GM23338 (cell line): ENCODE results near the gene KRT37. TPM values are rescaled to one million over a fixed set of nuclear protein-coding genes. Genes with fewer than 3 reads are reported as not detected.

Source experiments
- ATAC-seq: fragments of 200-7000 bp; cut with Tn5 transposase; 3 replicates; pipeline ENCODE4 v1.9.1; 2020
- DNase-seq: peaks from one replicate; pipeline ENCODE4 v3.0.0-alpha.2; 2015; ENCODE audit warnings: low spot score
- H2AFZ ChIP-seq: fragments of 200-600 bp; sonication (generic); 2 replicates; pipeline ENCODE4 v1.8.0; 2016; ENCODE audit warnings: antibody characterized with exemption, mild to moderate bottlenecking, moderate library complexity
- H3F3A ChIP-seq: fragments of 200-600 bp; sonication (generic); replicated peaks from 2 replicates; pipeline ENCODE4 v1.8.0; 2017; ENCODE audit warnings: antibody characterized with exemption, mixed run types, low read depth
- H3K27ac ChIP-seq: fragments of 200-600 bp; sonication (generic); 2 replicates; pipeline ENCODE4 v1.6.1; 2016; ENCODE audit warnings: low read depth
- H3K27me3 ChIP-seq: fragments of 200-600 bp; sonication (generic); 2 replicates; pipeline ENCODE4 v1.8.0; 2016; ENCODE audit warnings: mild to moderate bottlenecking, mixed run types, moderate library complexity; ENCODE audit not compliant: insufficient read depth
- H3K36me3 ChIP-seq: fragments of 200-600 bp; sonication (generic); 2 replicates; pipeline ENCODE4 v1.8.0; 2016; ENCODE audit warnings: mild to moderate bottlenecking; ENCODE audit not compliant: insufficient read depth
- H3K4me1 ChIP-seq: fragments of 200-600 bp; sonication (generic); 2 replicates; pipeline ENCODE4 v1.8.0; 2016; ENCODE audit warnings: mild to moderate bottlenecking, moderate library complexity; ENCODE audit not compliant: insufficient read depth
- H3K4me2 ChIP-seq: fragments of 200-600 bp; sonication (generic); 2 replicates; pipeline ENCODE4 v1.7.1; 2017; ENCODE audit warnings: mixed run types
- H3K4me3 ChIP-seq: fragments of 200-600 bp; sonication (generic); 2 replicates; pipeline ENCODE4 v1.6.1; 2016; ENCODE audit warnings: mixed run types
- H3K79me2 ChIP-seq: fragments of 200-600 bp; sonication (generic); replicated peaks from 2 replicates; pipeline ENCODE4 v1.8.0; 2017; ENCODE audit warnings: mild to moderate bottlenecking; ENCODE audit not compliant: insufficient read depth
- H3K9me2 ChIP-seq: fragments of 200-600 bp; sonication (generic); 2 replicates; pipeline ENCODE4 v1.8.0; 2017; ENCODE audit not compliant: insufficient read depth
- H4K20me1 ChIP-seq: fragments of 200-600 bp; sonication (generic); replicated peaks from 2 replicates; pipeline ENCODE4 v1.8.0; 2017; ENCODE audit warnings: mild to moderate bottlenecking; ENCODE audit not compliant: insufficient read depth
- H3K27ac Mint-ChIP-seq: 2 replicates; pipeline ENCODE4 v1.8.0; 2020; ENCODE audit warnings: inconsistent platforms, mild to moderate bottlenecking, moderate library complexity, mixed read lengths
- H3K27me3 Mint-ChIP-seq: 3 replicates; pipeline ENCODE4 v1.8.0; 2022; ENCODE audit warnings: low read depth, mild to moderate bottlenecking, moderate library complexity, mixed read lengths, inconsistent platforms; ENCODE audit not compliant: insufficient read depth, poor library complexity
- H3K36me3 Mint-ChIP-seq: 3 replicates; pipeline ENCODE4 v1.8.0; 2021; ENCODE audit warnings: low read depth, mild to moderate bottlenecking, inconsistent platforms, moderate library complexity, mixed read lengths
- H3K4me1 Mint-ChIP-seq: 3 replicates; pipeline ENCODE4 v1.8.0; 2020; ENCODE audit warnings: mild to moderate bottlenecking, inconsistent platforms, mixed read lengths
- H3K4me3 Mint-ChIP-seq: 3 replicates; pipeline ENCODE4 v1.8.0; 2021; ENCODE audit warnings: moderate library complexity, mild to moderate bottlenecking, inconsistent platforms, mixed read lengths
- H3K9me3 Mint-ChIP-seq: 3 replicates; pipeline ENCODE4 v1.8.0; 2020; ENCODE audit warnings: moderate library complexity, mild to moderate bottlenecking, inconsistent platforms, mixed read lengths
- CREB1 ChIP-seq: fragments of 250-450 bp; sonication (Bioruptor Pico); IDR thresholded peaks from 2 replicates; pipeline ENCODE4 v1.5.0; 2020; ENCODE audit warnings: low read depth, mild to moderate bottlenecking, moderate library complexity
- CTCF ChIP-seq, 2 experiments: fragments of 200-600 bp in 1 of 2; sonication (generic) in 1 of 2; conservative IDR thresholded peaks; 2 replicates each; pipeline versions ENCODE4 v1.5.1 to v1.6.1; 2016 to 2017; ENCODE audit warnings: antibody characterized with exemption in 2 of 2, low read depth in 2 of 2, mild to moderate bottlenecking in 2 of 2, moderate library complexity in 1 of 2
- ETS1 ChIP-seq: IDR thresholded peaks from 2 replicates; pipeline ENCODE4 v1.6.1; 2016; ENCODE audit warnings: antibody characterized with exemption
- EZH2 ChIP-seq: fragments of 200-600 bp; sonication (generic); IDR thresholded peaks from one replicate; pipeline ENCODE4 v1.8.0; 2017; ENCODE audit warnings: antibody characterized with exemption, mild to moderate bottlenecking, low read depth; ENCODE audit not compliant: unreplicated experiment
- EZH2phosphoT487 ChIP-seq: fragments of 200-600 bp; sonication (generic); IDR thresholded peaks from one replicate; pipeline ENCODE4 v1.8.1; 2018; ENCODE audit warnings: antibody characterized with exemption; ENCODE audit not compliant: unreplicated experiment
- JUNB ChIP-seq: IDR thresholded peaks from one replicate; pipeline ENCODE4 v1.6.1; 2016; ENCODE audit warnings: antibody characterized with exemption; ENCODE audit not compliant: unreplicated experiment
- NANOG ChIP-seq: IDR thresholded peaks from 2 replicates; pipeline ENCODE4 v1.6.1; 2016; ENCODE audit warnings: antibody characterized with exemption, borderline replicate concordance
- POLR2AphosphoS5 ChIP-seq: IDR thresholded peaks from 2 replicates; pipeline ENCODE4 v1.6.1; 2016; ENCODE audit warnings: antibody characterized with exemption, low read depth
- REST ChIP-seq: IDR thresholded peaks from one replicate; pipeline ENCODE4 v1.6.1; 2018; ENCODE audit warnings: antibody characterized with exemption; ENCODE audit not compliant: unreplicated experiment
- STAT1 ChIP-seq: IDR thresholded peaks from one replicate; pipeline ENCODE4 v1.6.1; 2016; ENCODE audit warnings: antibody characterized with exemption; ENCODE audit not compliant: unreplicated experiment
- ZNF114 ChIP-seq: fragments of 250-450 bp; sonication (Bioruptor Pico); IDR thresholded peaks from 2 replicates; pipeline ENCODE4 v1.5.0; 2020; ENCODE audit warnings: mild to moderate bottlenecking, moderate library complexity
- ZNF331 ChIP-seq: fragments of 250-450 bp; sonication (Bioruptor Pico); IDR thresholded peaks from 2 replicates; pipeline ENCODE4 v1.5.0; 2020; ENCODE audit warnings: low read depth, mild to moderate bottlenecking, moderate library complexity
- ZNF462 ChIP-seq: fragments of 250-450 bp; sonication (Bioruptor Pico); IDR thresholded peaks from 2 replicates; pipeline ENCODE4 v1.5.0; 2020; ENCODE audit warnings: mild to moderate bottlenecking, moderate library complexity
- polyA plus RNA-seq: library from polyadenylated mRNA; unstranded; fragments of >200 nt; fragmentation: Nextera tagmentation; extraction: Ambion mirVana; gene quantifications from 2 replicates; pipeline ENCODE4 v1.2.1, GENCODE V29; 2016
- total RNA-seq: library from RNA; depleted of rRNA; stranded (reverse); fragments of >200 nt; shearing (Covaris generic); gene quantifications from 2 replicates; pipeline ENCODE4 v1.2.3, GENCODE V29; 2014

Gene KRT37
- total and polyA plus RNA-seq, 2 experiments from 2014 or later: not detected

GRCh38 chr17:41416479-41416878 is 7.9 kb downstream of the KRT37 start:
- DNase-seq (no peak), ATAC-seq (no peak)
- Histone ChIP-seq H3K9me2 (peaks cover 11% of the 10 kb centered on the region), H3K27me3 (no peaks in the 10 kb centered on the region), H3K27ac (no peak overlapping the region), H4K20me1 (no peaks in the 10 kb centered on the region), H3F3A (no peaks in the 10 kb centered on the region), H3K4me1 (peaks cover 11% of the 10 kb centered on the region; the same call in 1 of the 2 replicates), H3K4me3 (no peak overlapping the region), H3K4me2 (no peak overlapping the region), H2AFZ (no peak overlapping the region), H3K36me3 (no peaks in the 10 kb centered on the region), H3K79me2 (no peaks in the 10 kb centered on the region)
- H3K9me3 Mint-ChIP-seq: no peaks in the 10 kb centered on the region
- H3K4me1 Mint-ChIP-seq: peaks cover 31% of the 10 kb centered on the region
- H3K4me3 Mint-ChIP-seq: no peak overlapping the region
- no peak for TF ChIP-seq REST
- no peak for TF ChIP-seq JUNB
- no peak for TF ChIP-seq NANOG
- TF ChIP-seq ZNF114 (CRISPR knock-in tag): no peak
- TF ChIP-seq ZNF462 (CRISPR knock-in tag): no peak
- no peak for TF ChIP-seq CTCF (conservative IDR thresholded peaks at IDR 0.05; ENCODE audit: low read depth in 2 of 2)
- no peak for TF ChIP-seq POLR2AphosphoS5
- no peak for TF ChIP-seq ZNF331 (CRISPR knock-in tag)
- TF ChIP-seq CREB1 (CRISPR knock-in tag): no peak
- no peak for TF ChIP-seq STAT1
- no peak for TF ChIP-seq ETS1
- no peak for TF ChIP-seq EZH2phosphoT487
- TF ChIP-seq EZH2: no peak
- H3K27ac Mint-ChIP-seq: no peak overlapping the region
- H3K36me3 Mint-ChIP-seq: no peaks in the 10 kb centered on the region
- H3K27me3 Mint-ChIP-seq: no peaks in the 10 kb centered on the region
